Neural cell (in vitro differentiated cells): ENCODE data around the gene SPRING1. TPM values are rescaled to one million over a fixed set of nuclear protein-coding genes. Genes with fewer than 3 reads are reported as not detected.

Experiments
- H2AFZ ChIP-seq: fragments of 200-600, 300-800 bp; sonication (generic), shearing (Covaris generic); 2 replicates; pipeline ENCODE4 v1.6.0; 2014; ENCODE audit warnings: low read depth, mild to moderate bottlenecking, antibody characterized with exemption, low read length, moderate library complexity
- H3F3A ChIP-seq: fragments of 200-600 bp; shearing (Covaris generic); 2 replicates; pipeline ENCODE4 v1.6.1; 2016; ENCODE audit warnings: mild to moderate bottlenecking, moderate library complexity, mixed read lengths, antibody characterized with exemption, low read length; ENCODE audit not compliant: insufficient read depth, poor library complexity, severe bottlenecking
- H3K27ac ChIP-seq: fragments of 200-600, 300-800 bp; sonication (generic), shearing (Covaris generic); 2 replicates; pipeline ENCODE4 v1.5.1; 2014; ENCODE audit warnings: mild to moderate bottlenecking, low read length, moderate library complexity
- H3K27me3 ChIP-seq: fragments of 300-800, 200-600 bp; sonication (generic), shearing (Covaris generic); 2 replicates; pipeline ENCODE4 v1.6.0; 2014; ENCODE audit warnings: mild to moderate bottlenecking, low read depth, low read length, moderate library complexity; ENCODE audit not compliant: insufficient read depth
- H3K36me3 ChIP-seq: fragments of 300-800, 200-600 bp; sonication (generic), shearing (Covaris generic); 2 replicates; pipeline ENCODE4 v1.5.1; 2014; ENCODE audit warnings: mild to moderate bottlenecking, antibody characterized with exemption, low read length, moderate library complexity; ENCODE audit not compliant: insufficient read depth
- H3K4me2 ChIP-seq: fragments of 300-800, 200-600 bp; sonication (generic), shearing (Covaris generic); 2 replicates; pipeline ENCODE4 v1.6.0; 2014; ENCODE audit warnings: mild to moderate bottlenecking, low read length
- H3K4me3 ChIP-seq: fragments of 300-800, 200-600 bp; sonication (generic), shearing (Covaris generic); 2 replicates; pipeline ENCODE4 v1.5.1; 2014; ENCODE audit warnings: mild to moderate bottlenecking, low read length, moderate library complexity
- H3K79me2 ChIP-seq: fragments of 200-600 bp; shearing (Covaris generic); replicated peaks from 2 replicates; pipeline ENCODE4 v1.6.0; 2014; ENCODE audit warnings: mild to moderate bottlenecking, low read length, moderate library complexity; ENCODE audit not compliant: insufficient read depth
- H3K9ac ChIP-seq: fragments of 300-800, 200-600 bp; sonication (generic), shearing (Covaris generic); 2 replicates; pipeline ENCODE4 v1.6.1; 2016; ENCODE audit warnings: mild to moderate bottlenecking, low read length, mixed read lengths
- H3K9me2 ChIP-seq: fragments of 200-600 bp; shearing (Covaris generic); 2 replicates; pipeline ENCODE4 v1.6.1; 2016; ENCODE audit warnings: mild to moderate bottlenecking, low read length, mixed read lengths; ENCODE audit not compliant: insufficient read depth
- H3K9me3 ChIP-seq: fragments of 200-600, 300-800 bp; sonication (generic), shearing (Covaris generic); 2 replicates; pipeline ENCODE4 v1.6.1; 2016; ENCODE audit warnings: mild to moderate bottlenecking, mixed run types, low read length, moderate library complexity, mixed read lengths
- H4K20me1 ChIP-seq: fragments of 200-600 bp; shearing (Covaris generic); 2 replicates; pipeline ENCODE4 v1.6.1; 2016; ENCODE audit warnings: mild to moderate bottlenecking, mixed run types; ENCODE audit not compliant: insufficient read depth
- CTCF ChIP-seq: fragments of 450-650 bp; IDR thresholded peaks from 2 replicates; pipeline ENCODE4 v1.5.1; 2014; ENCODE audit warnings: antibody characterized with exemption, mild to moderate bottlenecking, moderate library complexity; ENCODE audit not compliant: poor library complexity, severe bottlenecking
- EP300 ChIP-seq: fragments of 450-650 bp; conservative IDR thresholded peaks from 2 replicates; pipeline ENCODE4 v1.6.1; 2014; ENCODE audit warnings: antibody characterized with exemption, mild to moderate bottlenecking, moderate library complexity; ENCODE audit not compliant: poor library complexity, severe bottlenecking
- EZH2 ChIP-seq: fragments of 200-600, 300-800 bp; shearing (Covaris generic), sonication (generic); IDR thresholded peaks from 2 replicates; pipeline ENCODE4 v1.6.1; 2014; ENCODE audit warnings: antibody characterized with exemption, low read length, borderline replicate concordance, mild to moderate bottlenecking; ENCODE audit not compliant: insufficient read depth, poor library complexity, severe bottlenecking
- MXI1 ChIP-seq: fragments of 450-650 bp; conservative IDR thresholded peaks from 2 replicates; pipeline ENCODE4 v1.6.1; 2014; ENCODE audit warnings: antibody characterized with exemption, mild to moderate bottlenecking; ENCODE audit not compliant: poor library complexity, severe bottlenecking
- POLR2AphosphoS5 ChIP-seq: IDR thresholded peaks from 2 replicates; pipeline ENCODE4 v1.6.1; 2012
- RAD21 ChIP-seq: fragments of 450-650 bp; conservative IDR thresholded peaks from 2 replicates; pipeline ENCODE4 v1.6.1; 2014; ENCODE audit warnings: antibody characterized with exemption, mild to moderate bottlenecking, moderate library complexity
- REST ChIP-seq: IDR thresholded peaks from 2 replicates; pipeline ENCODE4 v1.6.1; 2012; ENCODE audit warnings: borderline replicate concordance
- SMC3 ChIP-seq: fragments of 450-650 bp; conservative IDR thresholded peaks from 2 replicates; pipeline ENCODE4 v1.6.1; 2014; ENCODE audit warnings: antibody characterized with exemption, mild to moderate bottlenecking, moderate library complexity; ENCODE audit not compliant: poor library complexity
- TAF1 ChIP-seq: IDR thresholded peaks from 2 replicates; pipeline ENCODE4 v1.6.1; 2012; ENCODE audit warnings: low read depth
- polyA plus RNA-seq: library from polyadenylated mRNA; depleted of rRNA; stranded (reverse); fragments of >200 nt; gene quantifications from 2 replicates; pipeline ENCODE4 v1.2.3, GENCODE V29; 2014

The SPRING1 gene
- polyA plus RNA-seq, 1 donor from 2014 or later = 48.1 TPM

GRCh38 chr12:116695464-116695725 is 42.5 kb downstream of the SPRING1 start:
- no peak overlapping the region for H3K9ac ChIP-seq
- H3K36me3 ChIP-seq = no peaks in the 10 kb centered on the region
- no peaks in the 10 kb centered on the region for H4K20me1 ChIP-seq
- no peak overlapping the region for H3K4me3 ChIP-seq
- no peaks in the 10 kb centered on the region for H3K9me3 ChIP-seq
- H2AFZ ChIP-seq = no peak overlapping the region
- H3K27ac ChIP-seq = no peak overlapping the region
- no peaks in the 10 kb centered on the region for H3K27me3 ChIP-seq
- no peaks in the 10 kb centered on the region for H3K9me2 ChIP-seq
- TF ChIP-seq TAF1 (no peak), MXI1 (no peak), REST (no peak)
- no peak overlapping the region for H3K4me2 ChIP-seq
- H3K79me2 ChIP-seq = no peaks in the 10 kb centered on the region
- peaks cover 3% of the 10 kb centered on the region for H3F3A ChIP-seq

GRCh38 chr12:116694653-116695463 is 43.0 kb downstream of the SPRING1 start:
- no peaks in the 10 kb centered on the region for H3K36me3 ChIP-seq
- H3K4me2 ChIP-seq = no peak overlapping the region
- H3K27me3 ChIP-seq = no peaks in the 10 kb centered on the region
- H2AFZ ChIP-seq = no peak overlapping the region
- H3K9me2 ChIP-seq = no peaks in the 10 kb centered on the region
- no peak overlapping the region for H3K9ac ChIP-seq
- no peak overlapping the region for H3K4me3 ChIP-seq
- H3F3A ChIP-seq = peaks cover 3% of the 10 kb centered on the region
- H3K79me2 ChIP-seq = no peaks in the 10 kb centered on the region
- H3K27ac ChIP-seq = no peak overlapping the region
- TF ChIP-seq EZH2 (no peak), POLR2AphosphoS5 (no peak), EP300 (no peak), TAF1 (no peak), SMC3 (no peak), MXI1 (no peak), RAD21 (no peak), CTCF (no peak)
- no peaks in the 10 kb centered on the region for H3K9me3 ChIP-seq
- no peaks in the 10 kb centered on the region for H4K20me1 ChIP-seq
